HEK293T (cell line): ENCODE data around the gene ZNF511.

Source experiments
- FOXA1 ChIP-seq: fragments of 450-650 bp; IDR thresholded peaks from 2 replicates; pipeline ENCODE4 v1.6.1; 2016; ENCODE audit warnings: mild to moderate bottlenecking
- HDGF ChIP-seq: fragments of 450-650 bp; IDR thresholded peaks from 2 replicates; pipeline ENCODE4 v1.6.1; 2017; ENCODE audit warnings: antibody characterized with exemption, borderline replicate concordance
- SUZ12 ChIP-seq: fragments of 450-650 bp; IDR thresholded peaks from 2 replicates; pipeline ENCODE4 v1.6.1; 2016; ENCODE audit warnings: mild to moderate bottlenecking

GRCh38 chr10:133266056-133266795 lies 42.5 kb upstream of the ZNF511 start:
- TF ChIP-seq SUZ12, result no peak
- TF ChIP-seq HDGF, result no peak
- no peak for TF ChIP-seq FOXA1
